Epithelial cell of proximal tubule (primary cell): Measurements from ENCODE around the gene DLGAP3. TPM values are rescaled to one million over a fixed set of nuclear protein-coding genes. Genes with fewer than 3 reads are reported as not detected.
"Not testable (repeated sequence)": the region's sequence is repeated elsewhere in the genome, so short reads cannot be mapped to it uniquely, and the experiment has no call there.

ENCODE experiments used
- DNase-seq: peaks from one replicate; pipeline ENCODE4 v3.0.0-alpha.2; 2011; ENCODE audit warnings: low read depth
- H3K4me3 ChIP-seq: 2 replicates; pipeline ENCODE4 v1.5.1; 2011; ENCODE audit warnings: low read depth, mild to moderate bottlenecking, low read length
- CTCF ChIP-seq: conservative IDR thresholded peaks from 2 replicates; pipeline ENCODE4 v1.5.1; 2012; ENCODE audit warnings: low read depth, mild to moderate bottlenecking, low read length
- total RNA-seq: library from RNA; depleted of rRNA; stranded (reverse); fragments of >200 nt; gene quantifications from 2 replicates; pipeline ENCODE4 v1.2.3, GENCODE V29; 2015

Gene DLGAP3
- total RNA-seq, 1 donor from 2014 or later, result 0.81 TPM

- H3K4me3 ChIP-seq, result no peak overlapping the region
- no peak for DNase-seq
- no peak for TF ChIP-seq CTCF
Observed at GRCh38 chr1:34825455-34826091, 103.9 kb downstream of the DLGAP3 start.

GRCh38 chr1:34824817-34825454, 104.5 kb downstream of the DLGAP3 start:
- no peak for DNase-seq
- H3K4me3 ChIP-seq, result no peak overlapping the region
- TF ChIP-seq CTCF, result no peak

GRCh38 chr1:34822202-34822601, 107.2 kb downstream of the DLGAP3 start:
- no peak overlapping the region for H3K4me3 ChIP-seq
- TF ChIP-seq CTCF, result no peak
- no peak for DNase-seq

GRCh38 chr1:34818862-34819261, 110.6 kb downstream of the DLGAP3 start:
- not testable (repeated sequence) for DNase-seq, H3K4me3 ChIP-seq

- no peak for DNase-seq
- H3K4me3 ChIP-seq, result no peak overlapping the region
- TF ChIP-seq CTCF, result no peak
Observed at GRCh38 chr1:34816778-34817177, 112.7 kb downstream of the DLGAP3 start.

GRCh38 chr1:34816332-34816731, 113.1 kb downstream of the DLGAP3 start:
- H3K4me3 ChIP-seq, result no peak overlapping the region
- DNase-seq, result no peak
- no peak for TF ChIP-seq CTCF

Other genes starting within 250 kb of the DLGAP3 start
- gene GJB5, start 174.6 kb downstream of the DLGAP3 start, total RNA-seq, result 0.51 TPM in 1 of 2 replicates, not detected in the other
- gene GJB4, start 169.9 kb downstream of the DLGAP3 start, total RNA-seq, result 0.87 and 2.9 TPM in 2 replicates
- 25.0 and 40.6 TPM in 2 replicates for gene GJB3, start 148.4 kb downstream of the DLGAP3 start, total RNA-seq
- gene GJA4, start 136.7 kb downstream of the DLGAP3 start, total RNA-seq, result not detected in 2 replicates
- 30.8 and 54.0 TPM in 2 replicates for gene SMIM12, start 69.9 kb downstream of the DLGAP3 start, total RNA-seq
- 20.1 and 28.8 TPM in 2 replicates for gene TMEM35B, start 55.7 kb upstream of the DLGAP3 start, total RNA-seq
- gene ZMYM6, start 102.3 kb upstream of the DLGAP3 start, total RNA-seq, result 4.6 and 8.0 TPM in 2 replicates
- 12.6 and 12.8 TPM in 2 replicates for gene ZMYM1, start 149.7 kb upstream of the DLGAP3 start, total RNA-seq